ENCODE results near the gene KLHL2.
"Not testable (repeated sequence)": the region's sequence is repeated elsewhere in the genome, so short reads cannot be mapped to it uniquely, and the experiment has no call there.

The KLHL2 gene

GRCh38 chr4:165201806-165202205 lies 5.6 kb upstream of the KLHL2 start:
- DNase-seq (ENCODE audit: low read depth in 2 of 2) = no peak

GRCh38 chr4:165203541-165204461 lies 3.6 kb upstream of the KLHL2 start:
- DNase-seq (ENCODE audit: low read depth in 2 of 2) = no peak

GRCh38 chr4:165204462-165204830 lies 2.9 kb upstream of the KLHL2 start:
- DNase-seq (ENCODE audit: low read depth in 2 of 2) = peak in 1 of 2 donors; percentile 2

GRCh38 chr4:165207016-165207430 lies 338 bp upstream of the KLHL2 start:
- DNase-seq (ENCODE audit: low read depth in 2 of 2) = no peak

- no peak for DNase-seq (ENCODE audit: low read depth in 2 of 2)
These were observed 876 bp downstream of the KLHL2 start for GRCh38 chr4:165208221-165208652.

GRCh38 chr4:165208741-165209388 lies 1.5 kb downstream of the KLHL2 start:
- DNase-seq (ENCODE audit: low read depth in 2 of 2) = peak in 1 of 2 donors; percentile 5

- no peak for DNase-seq (ENCODE audit: low read depth in 2 of 2)
These were observed 2.4 kb downstream of the KLHL2 start for GRCh38 chr4:165209796-165210195.

GRCh38 chr4:165210566-165210965 lies 3.2 kb downstream of the KLHL2 start:
- DNase-seq (ENCODE audit: low read depth in 2 of 2) = no peak

GRCh38 chr4:165212647-165213046 lies 5.3 kb downstream of the KLHL2 start:
- DNase-seq (ENCODE audit: low read depth in 2 of 2) = not testable (repeated sequence)

- not testable (repeated sequence) for DNase-seq (ENCODE audit: low read depth in 2 of 2)
These were observed 6.0 kb downstream of the KLHL2 start for GRCh38 chr4:165213404-165213803.

- DNase-seq (ENCODE audit: low read depth in 2 of 2) = not testable (repeated sequence)
These were observed 6.8 kb downstream of the KLHL2 start for GRCh38 chr4:165213991-165214709.

GRCh38 chr4:165215034-165215751 lies 7.8 kb downstream of the KLHL2 start:
- DNase-seq (ENCODE audit: low read depth in 2 of 2) = peak in 1 of 2 donors; percentile 14

GRCh38 chr4:165215761-165216487 lies 8.6 kb downstream of the KLHL2 start:
- DNase-seq (ENCODE audit: low read depth in 2 of 2) = not testable (repeated sequence)

- no peak for DNase-seq (ENCODE audit: low read depth in 2 of 2)
These were observed 10.0 kb downstream of the KLHL2 start for GRCh38 chr4:165217325-165217724.

- DNase-seq (ENCODE audit: low read depth in 2 of 2) = not testable (repeated sequence)
These were observed 13.9 kb downstream of the KLHL2 start for GRCh38 chr4:165221306-165221705.

- not testable (repeated sequence) for DNase-seq (ENCODE audit: low read depth in 2 of 2)
These were observed 14.8 kb downstream of the KLHL2 start for GRCh38 chr4:165221993-165222650.

- no peak for DNase-seq (ENCODE audit: low read depth in 2 of 2)
These were observed 15.3 kb downstream of the KLHL2 start for GRCh38 chr4:165222651-165222994.

- not testable (repeated sequence) for DNase-seq (ENCODE audit: low read depth in 2 of 2)
These were observed 20.0 kb downstream of the KLHL2 start for GRCh38 chr4:165227401-165227800.

- DNase-seq (ENCODE audit: low read depth in 2 of 2) = not testable (repeated sequence)
These were observed 22.3 kb downstream of the KLHL2 start for GRCh38 chr4:165229490-165230200.
